H1 (cell line): Measurements from ENCODE around the gene KRT78. TPM values are rescaled to one million over a fixed set of nuclear protein-coding genes. Genes with fewer than 3 reads are reported as not detected.

Experiments
- ATF2 ChIP-seq: IDR thresholded peaks from 2 replicates; pipeline ENCODE4 v1.6.1; 2012; ENCODE audit warnings: low read length, inconsistent platforms
- RNF2 ChIP-seq: fragments of 200-900, 300-1000 bp; sonication (generic); IDR thresholded peaks from 2 replicates; pipeline ENCODE4 v1.7.1; 2016; ENCODE audit warnings: borderline replicate concordance, low read depth, mild to moderate bottlenecking, antibody characterized with exemption, low read length; ENCODE audit not compliant: poor library complexity, severe bottlenecking; ENCODE audit errors: missing control alignments
- ZNF274 ChIP-seq: IDR thresholded peaks from 2 replicates; pipeline ENCODE4 v1.7.0; 2012; ENCODE audit warnings: low read length, borderline replicate concordance; ENCODE audit errors: extremely low read depth
- polyA plus RNA-seq, 7 experiments: library from polyadenylated mRNA; depleted of rRNA in 3 of 7; stranded (reverse) in 5 of 7; unstranded in 2 of 7; fragments of >200 nt in 5 of 7; fragments of 200-250 nt in 2 of 7; gene quantifications; 1 replicate in 5 of 7; 2 replicates in 1 of 7; 4 replicates in 1 of 7; pipeline versions ENCODE4 v1.2.1 to v1.2.3, GENCODE V29; 2011 to 2013; ENCODE audit warnings: missing spikeins in 2 of 7, mixed read lengths in 2 of 7
- total RNA-seq: library from RNA; stranded (reverse); fragmentation: NEBNext Ultra II Directional; extraction: Animal tissue kit (Norgen Biotek cat#: 25700); gene quantifications from 2 replicates; pipeline ENCODE4 v1.2.1, GENCODE V29; 2021

The KRT78 gene
- total and polyA plus RNA-seq, 2 of the 8 experiments (the other 6 are each of a cell fraction or from before 2014, with no cell fraction given), result not detected

GRCh38 chr12:52817699-52818238 lies 31.0 kb downstream of the KRT78 start (continued):
- TF ChIP-seq ATF2 (no peak), ZNF274 (no peak), RNF2 (no peak)
